GM19452 (cell line): ENCODE results near the gene RGPD3.

Experiments used
- ATAC-seq: cut with Tn5 transposase; IDR thresholded peaks from one replicate; pipeline ENCODE4 v1.9.1; 2021; ENCODE audit not compliant: unreplicated experiment

Gene RGPD3

GRCh38 chr2:106343274-106343673, 124.9 kb downstream of the RGPD3 start:
- ATAC-seq: no peak

DNA sequence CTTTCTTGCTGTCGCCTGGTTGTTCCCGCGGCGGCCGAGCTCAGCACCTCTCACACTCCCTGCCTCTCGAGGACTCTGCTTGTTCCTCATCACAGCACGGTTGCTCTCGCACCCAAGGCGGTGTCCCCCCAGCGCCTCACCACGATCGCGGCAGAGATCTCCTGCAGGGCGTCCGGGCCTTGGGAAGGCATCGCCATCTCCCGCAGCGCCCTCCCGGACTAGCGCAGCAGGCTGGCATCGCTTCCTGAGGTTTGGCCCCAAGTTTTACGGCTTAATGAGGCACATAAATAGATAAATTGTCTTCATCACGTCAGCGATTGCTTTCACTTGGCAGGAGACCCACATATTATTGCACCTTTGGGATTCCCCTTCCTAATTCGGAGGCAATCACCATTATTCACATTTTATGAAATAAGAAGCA, 125.4 kb downstream of the RGPD3 start:
- ATAC-seq: no peak

GRCh38 chr2:106341666-106342065, 126.5 kb downstream of the RGPD3 start:
- ATAC-seq: no peak
